ENCODE results near the gene SLCO3A1. TPM values are rescaled to one million over a fixed set of nuclear protein-coding genes. Genes with fewer than 3 reads are reported as not detected.

The SLCO3A1 gene
- total and polyA plus RNA-seq, 2 donors (not counting 1 experiment from before 2014, with no cell fraction given) = 8.1 to 16.8 TPM

GRCh38 chr15:92166751-92167405, 313.4 kb downstream of the SLCO3A1 start:
- Histone ChIP-seq H2AFZ (ENCODE audit: low read length) (no peak overlapping the region), H4K20me1 (ENCODE audit: control insufficient read depth, extremely low read depth, insufficient read depth, low read length) (no peaks in the 10 kb centered on the region), H3K4me2 (ENCODE audit: extremely low read depth, insufficient read depth, low read length) (no peak overlapping the region), H3K9me3 (ENCODE audit: control insufficient read depth, insufficient read depth, low read depth, low read length) (no peaks in the 10 kb centered on the region), H3K79me2 (ENCODE audit: control insufficient read depth, insufficient read depth, low read length) (no peaks in the 10 kb centered on the region), H3K4me3 (replicated peaks in 1 of 4; ENCODE audit: control extremely low read depth in 1 of 4, insufficient read depth in 1 of 4, low read depth in 3 of 4, low read length in 4 of 4) (no peak overlapping the region), H3K36me3 (ENCODE audit: control insufficient read depth, insufficient read depth, low read length) (no peaks in the 10 kb centered on the region), H3K27ac (ENCODE audit: insufficient read depth, low read length) (no peak overlapping the region), H3K27me3 (ENCODE audit: control insufficient read depth, insufficient read depth, low read length) (no peaks in the 10 kb centered on the region), H3K9ac (ENCODE audit: insufficient read depth, low read length) (no peak overlapping the region), H3K4me1 (ENCODE audit: control insufficient read depth, extremely low read depth, insufficient read depth, low read length) (no peaks in the 10 kb centered on the region)
- DNase-seq (ENCODE audit: low read depth in 2 of 2) = no peak
- no peak for TF ChIP-seq EZH2 (IDR thresholded peaks at IDR 0.05; ENCODE audit: low read length, missing control alignments)
- no peak for TF ChIP-seq CTCF (conservative IDR thresholded peaks at IDR 0.05 in 1 of 2, IDR thresholded peaks at IDR 0.05 in 1 of 2; ENCODE audit: low read depth in 1 of 2, low read length in 2 of 2)

- no peak overlapping the region for H3K4me2 ChIP-seq (ENCODE audit: extremely low read depth, insufficient read depth, low read length)
- H3K4me1 ChIP-seq (ENCODE audit: control insufficient read depth, extremely low read depth, insufficient read depth, low read length) = no peaks in the 10 kb centered on the region
- no peaks in the 10 kb centered on the region for H3K27me3 ChIP-seq (ENCODE audit: control insufficient read depth, insufficient read depth, low read length)
- no peak overlapping the region for H3K9ac ChIP-seq (ENCODE audit: insufficient read depth, low read length)
- H3K79me2 ChIP-seq (ENCODE audit: control insufficient read depth, insufficient read depth, low read length) = no peaks in the 10 kb centered on the region
- DNase-seq (ENCODE audit: low read depth in 2 of 2) = no peak
- H4K20me1 ChIP-seq (ENCODE audit: control insufficient read depth, extremely low read depth, insufficient read depth, low read length) = no peaks in the 10 kb centered on the region
- no peak overlapping the region for H2AFZ ChIP-seq (ENCODE audit: low read length)
- no peak overlapping the region for H3K27ac ChIP-seq (ENCODE audit: insufficient read depth, low read length)
- TF ChIP-seq CTCF (conservative IDR thresholded peaks at IDR 0.05 in 1 of 2, IDR thresholded peaks at IDR 0.05 in 1 of 2; ENCODE audit: low read depth in 1 of 2, low read length in 2 of 2) (no peak), EZH2 (IDR thresholded peaks at IDR 0.05; ENCODE audit: low read length, missing control alignments) (no peak)
- H3K9me3 ChIP-seq (ENCODE audit: control insufficient read depth, insufficient read depth, low read depth, low read length) = no peaks in the 10 kb centered on the region
- no peaks in the 10 kb centered on the region for H3K36me3 ChIP-seq (ENCODE audit: control insufficient read depth, insufficient read depth, low read length)
- H3K4me3 ChIP-seq (replicated peaks in 1 of 4; ENCODE audit: control extremely low read depth in 1 of 4, insufficient read depth in 1 of 4, low read depth in 3 of 4, low read length in 4 of 4) = no peak overlapping the region
Measured at GRCh38 chr15:92167451-92167850, 313.9 kb downstream of the SLCO3A1 start.

- TF ChIP-seq CTCF (conservative IDR thresholded peaks at IDR 0.05 in 1 of 2, IDR thresholded peaks at IDR 0.05 in 1 of 2; ENCODE audit: low read depth in 1 of 2, low read length in 2 of 2) (no peak), EZH2 (IDR thresholded peaks at IDR 0.05; ENCODE audit: low read length, missing control alignments) (no peak)
- H3K27me3 ChIP-seq (ENCODE audit: control insufficient read depth, insufficient read depth, low read length) = no peaks in the 10 kb centered on the region
- no peak overlapping the region for H2AFZ ChIP-seq (ENCODE audit: low read length)
- no peak overlapping the region for H3K27ac ChIP-seq (ENCODE audit: insufficient read depth, low read length)
- no peaks in the 10 kb centered on the region for H3K36me3 ChIP-seq (ENCODE audit: control insufficient read depth, insufficient read depth, low read length)
- H3K4me2 ChIP-seq (ENCODE audit: extremely low read depth, insufficient read depth, low read length) = no peak overlapping the region
- no peaks in the 10 kb centered on the region for H4K20me1 ChIP-seq (ENCODE audit: control insufficient read depth, extremely low read depth, insufficient read depth, low read length)
- no peaks in the 10 kb centered on the region for H3K4me1 ChIP-seq (ENCODE audit: control insufficient read depth, extremely low read depth, insufficient read depth, low read length)
- no peaks in the 10 kb centered on the region for H3K79me2 ChIP-seq (ENCODE audit: control insufficient read depth, insufficient read depth, low read length)
- no peak for DNase-seq (ENCODE audit: low read depth in 2 of 2)
- no peaks in the 10 kb centered on the region for H3K9me3 ChIP-seq (ENCODE audit: control insufficient read depth, insufficient read depth, low read depth, low read length)
- H3K9ac ChIP-seq (ENCODE audit: insufficient read depth, low read length) = no peak overlapping the region
- H3K4me3 ChIP-seq (replicated peaks in 1 of 4; ENCODE audit: control extremely low read depth in 1 of 4, insufficient read depth in 1 of 4, low read depth in 3 of 4, low read length in 4 of 4) = no peak overlapping the region
Measured at GRCh38 chr15:92168066-92168683, 314.7 kb downstream of the SLCO3A1 start.
